ENCODE results near the gene RPS6KA4.

RPS6KA4 gene

DNA sequence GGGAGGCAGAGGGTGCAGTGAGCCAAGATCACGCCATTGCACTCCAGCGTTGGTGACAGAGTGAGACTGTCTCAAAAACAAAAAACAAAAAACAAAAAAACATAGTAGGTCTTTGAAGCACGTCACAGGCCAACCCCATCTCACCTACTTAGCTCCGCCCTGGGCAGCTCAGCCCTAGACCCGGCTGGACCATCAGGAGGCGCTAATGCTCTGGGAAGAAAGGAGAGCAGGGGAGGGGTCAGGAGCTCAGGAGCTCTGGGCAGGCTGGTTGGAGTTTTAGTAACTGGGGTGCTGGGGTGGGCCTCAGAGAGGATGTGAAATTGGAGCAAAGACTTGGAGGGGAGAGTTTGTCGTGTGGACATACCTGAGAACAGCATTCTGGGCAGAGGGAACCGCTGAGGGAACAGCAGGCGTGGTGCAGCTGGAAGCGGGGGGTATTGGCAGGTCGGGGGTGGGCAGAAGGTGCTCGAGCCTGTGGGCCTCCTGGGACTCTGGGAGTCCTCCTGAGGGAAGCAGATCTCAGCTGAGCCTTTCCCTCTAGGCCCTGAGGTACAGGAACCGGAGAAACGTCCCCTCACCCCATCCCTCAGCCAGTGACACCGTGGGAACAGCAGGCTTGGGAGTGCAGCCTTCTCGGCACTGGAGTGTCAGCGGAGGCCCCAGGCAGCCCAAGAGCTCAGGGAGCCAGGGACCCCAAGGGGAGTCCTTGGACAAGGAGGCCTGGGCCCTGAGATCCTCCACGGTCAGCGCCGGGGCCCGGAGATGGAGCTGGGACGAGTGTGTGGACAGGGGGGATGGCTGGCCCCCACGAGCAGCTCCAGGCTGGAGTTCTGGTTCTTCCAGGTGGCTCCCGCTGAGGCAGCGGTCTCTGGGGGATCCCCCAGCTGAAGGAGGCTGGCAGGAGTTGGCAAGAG, 2.2 kb upstream of the RPS6KA4 start:
- no peaks in the 10 kb centered on the region for H3K27me3 ChIP-seq
- peaks cover 4% of the 10 kb centered on the region; the same call in 1 of the 2 replicates for H3K4me1 ChIP-seq
- H3K4me3 ChIP-seq (ENCODE audit: low read depth, low read length), result no peak overlapping the region
- TF ChIP-seq CTCF (IDR thresholded peaks at IDR 0.05; ENCODE audit: low read depth, low read length), result peak; percentile 53
- H3K9me3 ChIP-seq, result no peaks in the 10 kb centered on the region
- peak; percentile 62 for DNase-seq
- H3K36me3 ChIP-seq, result no peaks in the 10 kb centered on the region

GRCh38 chr11:64357446-64357845, 1.5 kb upstream of the RPS6KA4 start:
- peaks cover 4% of the 10 kb centered on the region; the same call in 1 of the 2 replicates for H3K4me1 ChIP-seq
- TF ChIP-seq CTCF (IDR thresholded peaks at IDR 0.05; ENCODE audit: low read depth, low read length), result no peak

GRCh38 chr11:64357904-64358535, 942 bp upstream of the RPS6KA4 start:
- TF ChIP-seq CTCF (IDR thresholded peaks at IDR 0.05; ENCODE audit: low read depth, low read length), result no peak
- Histone ChIP-seq H3K27me3 (no peaks in the 10 kb centered on the region), H3K4me1 (peaks cover 4% of the 10 kb centered on the region; the same call in 1 of the 2 replicates), H3K9me3 (no peaks in the 10 kb centered on the region), H3K36me3 (no peaks in the 10 kb centered on the region), H3K4me3 (ENCODE audit: low read depth, low read length) (no peak overlapping the region; the same call in none of the 2 replicates)
- DNase-seq, result peak; percentile 8

More at GRCh38 chr11:64357446-64357845, 1.5 kb upstream of the RPS6KA4 start:
- no peaks in the 10 kb centered on the region for H3K36me3 ChIP-seq
- H3K4me3 ChIP-seq (ENCODE audit: low read depth, low read length), result no peak overlapping the region
- H3K27me3 ChIP-seq, result no peaks in the 10 kb centered on the region
- no peak for DNase-seq
- no peaks in the 10 kb centered on the region for H3K9me3 ChIP-seq

GRCh38 chr11:64358536-64358906, 441 bp upstream of the RPS6KA4 start:
- peak overlapping the region; percentile 54 for H3K4me3 ChIP-seq (ENCODE audit: low read depth, low read length)
- no peaks in the 10 kb centered on the region for H3K27me3 ChIP-seq
- H3K4me1 ChIP-seq, result peaks cover 4% of the 10 kb centered on the region; the same call in 1 of the 2 replicates
- no peaks in the 10 kb centered on the region for H3K9me3 ChIP-seq
- DNase-seq, result no peak
- H3K36me3 ChIP-seq, result no peaks in the 10 kb centered on the region
- TF ChIP-seq CTCF (IDR thresholded peaks at IDR 0.05; ENCODE audit: low read depth, low read length), result no peak

DNA sequence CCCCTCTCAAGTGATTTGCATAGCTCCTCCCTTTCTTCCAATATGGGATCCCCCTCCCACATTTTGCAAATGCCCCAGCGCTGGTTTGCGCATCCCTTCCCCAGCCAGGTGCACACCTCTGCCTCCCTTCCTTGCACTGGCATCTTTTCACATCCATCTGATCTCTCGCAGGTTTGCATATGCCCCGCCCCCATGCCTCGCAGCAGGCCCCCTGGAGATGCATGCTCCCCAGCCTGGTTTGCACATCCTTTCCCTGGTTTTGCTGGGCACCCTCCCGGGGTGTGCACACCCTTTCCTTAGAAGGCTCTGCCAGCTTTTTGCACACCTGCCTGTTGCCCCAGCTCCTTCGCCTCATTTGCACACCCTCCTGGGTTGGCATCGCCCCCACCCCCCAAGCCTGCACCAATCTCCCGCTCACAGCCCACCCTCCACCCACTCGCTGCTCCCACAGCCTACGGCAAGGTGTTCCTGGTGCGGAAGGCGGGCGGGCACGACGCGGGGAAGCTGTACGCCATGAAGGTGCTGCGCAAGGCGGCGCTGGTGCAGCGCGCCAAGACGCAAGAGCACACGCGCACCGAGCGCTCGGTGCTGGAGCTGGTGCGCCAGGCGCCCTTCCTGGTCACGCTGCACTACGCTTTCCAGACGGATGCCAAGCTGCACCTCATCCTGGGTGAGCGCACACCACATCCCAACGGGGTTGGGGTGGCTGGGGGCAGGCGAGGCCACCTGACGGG, 917 bp downstream of the RPS6KA4 start:
- Histone ChIP-seq H3K36me3 (no peaks in the 10 kb centered on the region), H3K4me1 (peaks cover 4% of the 10 kb centered on the region; the same call in 1 of the 2 replicates), H3K4me3 (ENCODE audit: low read depth, low read length) (peak overlapping the region; percentile 63), H3K9me3 (no peaks in the 10 kb centered on the region), H3K27me3 (no peaks in the 10 kb centered on the region)
- TF ChIP-seq CTCF (IDR thresholded peaks at IDR 0.05; ENCODE audit: low read depth, low read length), result no peak
- DNase-seq, result no peak
